T-helper 1 cell treated with Interleukin-12 subunit alpha and Interleukin-12 subunit beta and Interleukin-4 antibody, amounts not matched to agents 30 ng/mL and 1 ng/mL, for 36 hours (primary cell): ENCODE results near the gene DOCK10. TPM values are rescaled to one million over a fixed set of nuclear protein-coding genes. Genes with fewer than 3 reads are reported as not detected.

ENCODE experiments used
- intact Hi-C: fragments of 100-400 bp; cut with micrococcal nuclease; formaldehyde crosslinking; loops from one replicate; pipeline ENCODE4 v1.15.1; 2024
- total RNA-seq: library from RNA; stranded (reverse); gene quantifications from 2 replicates; pipeline ENCODE4 v1.2.3, GENCODE V29; 2022

Gene DOCK10
- total RNA-seq, 1 donor from 2014 or later, result 301 TPM

DNA sequence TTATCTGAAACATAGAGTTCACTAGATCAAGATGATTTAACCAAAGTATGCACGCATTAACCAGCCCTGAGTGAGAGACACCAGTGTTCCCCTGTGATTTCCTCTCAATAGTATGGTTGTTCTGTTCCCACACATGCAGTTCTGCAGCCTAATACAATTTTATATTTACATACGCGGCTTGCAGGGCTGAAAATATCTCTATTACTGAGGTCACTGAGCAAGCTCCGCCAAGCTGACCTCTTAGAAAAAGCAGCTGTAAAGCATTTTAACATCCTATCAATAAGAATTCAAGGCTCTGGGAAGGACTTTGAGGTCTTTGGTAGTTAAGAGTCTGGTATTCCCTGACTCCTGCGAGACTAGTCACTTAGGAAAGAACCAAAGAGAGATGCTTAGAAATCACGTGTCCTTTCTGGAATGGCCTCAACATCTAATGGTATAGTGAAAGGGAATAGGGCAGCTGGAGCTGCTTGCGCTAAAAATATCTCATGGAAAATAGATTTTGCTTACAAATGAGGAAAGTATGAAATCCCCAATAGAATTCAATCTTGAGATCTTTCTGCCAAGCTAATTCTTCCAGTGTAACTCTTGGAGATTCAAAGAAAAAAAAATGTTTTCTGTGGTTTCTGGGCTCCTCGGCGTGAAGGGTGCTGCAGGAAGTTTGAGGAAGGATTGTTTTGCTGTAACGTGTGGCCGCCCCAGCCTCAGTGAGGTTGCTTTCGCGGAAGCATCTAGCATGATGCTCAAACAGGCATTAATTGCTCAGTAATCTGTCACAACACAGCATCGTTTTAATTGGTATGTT is 59.2 kb downstream of the DOCK10 start:
- intact Hi-C loops, result loop anchor here (1.0 to 2.0 kb wide), 2 partner anchors 14 to 36 kb away; no protein-coding TSS in a partner anchor

DNA sequence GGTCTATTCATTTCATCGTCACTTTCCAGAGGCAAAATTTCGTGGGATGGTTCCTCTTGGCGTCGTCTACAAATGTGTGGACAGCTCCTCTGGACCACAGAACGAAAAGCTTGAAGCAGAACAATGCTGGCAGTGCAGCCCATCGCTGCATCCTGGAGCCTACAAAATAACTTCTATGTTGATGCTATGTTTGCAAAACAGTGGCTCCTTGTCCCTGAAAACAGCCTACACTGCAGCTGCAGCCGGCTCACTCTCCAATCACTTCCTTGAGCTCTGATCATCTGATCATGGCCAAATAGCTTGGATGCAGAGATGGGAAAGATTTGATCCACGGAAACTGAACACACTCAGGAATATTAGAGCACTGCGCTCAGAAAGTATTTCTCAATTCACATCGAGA is 60.0 kb downstream of the DOCK10 start:
- intact Hi-C loops, result loop anchor here (2.0 kb wide), 1 partner anchor 13 kb away; no protein-coding TSS in a partner anchor

DNA sequence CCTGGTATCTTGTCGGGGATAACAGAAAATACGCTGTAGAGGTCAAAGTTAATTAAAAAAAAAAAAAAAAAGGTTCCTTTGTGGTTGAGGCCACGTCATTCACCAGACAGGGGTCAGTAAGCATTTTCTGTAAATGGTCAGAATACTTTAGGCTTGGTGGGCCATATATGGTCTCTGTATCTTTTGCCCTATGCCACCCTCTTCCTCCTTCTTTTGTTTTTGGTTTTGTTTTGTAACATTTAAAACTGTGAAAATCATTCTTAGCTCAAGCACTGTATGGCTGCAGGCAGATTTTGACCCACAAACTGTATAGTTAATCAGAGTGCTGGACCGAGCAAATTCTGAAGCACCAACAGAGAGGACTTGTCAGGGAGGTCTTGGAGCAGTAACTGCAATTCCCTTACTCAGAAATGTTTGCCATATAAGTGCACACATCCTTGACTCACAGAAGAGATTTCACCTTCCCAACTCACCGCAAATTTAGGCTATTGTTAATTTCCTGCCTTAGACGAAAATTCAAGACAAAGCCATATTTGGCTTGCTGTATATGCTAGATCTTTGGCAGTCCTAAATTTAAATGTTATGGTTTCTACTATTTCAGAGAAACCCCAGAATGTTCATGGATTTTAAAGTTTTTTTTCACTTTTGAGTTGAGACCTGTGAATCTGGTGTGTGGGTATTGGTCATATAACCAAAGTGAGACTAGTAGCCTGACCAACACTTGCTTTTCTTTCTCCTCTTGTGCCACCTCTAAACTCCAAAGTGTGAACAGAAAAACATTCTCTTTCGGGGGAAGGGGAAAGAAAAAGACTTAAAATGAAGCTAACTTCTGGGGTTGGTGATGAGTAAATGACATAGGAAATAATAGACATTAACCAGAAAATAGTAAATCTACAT is 65.4 kb downstream of the DOCK10 start:
- intact Hi-C loops, result no loop called here

DNA sequence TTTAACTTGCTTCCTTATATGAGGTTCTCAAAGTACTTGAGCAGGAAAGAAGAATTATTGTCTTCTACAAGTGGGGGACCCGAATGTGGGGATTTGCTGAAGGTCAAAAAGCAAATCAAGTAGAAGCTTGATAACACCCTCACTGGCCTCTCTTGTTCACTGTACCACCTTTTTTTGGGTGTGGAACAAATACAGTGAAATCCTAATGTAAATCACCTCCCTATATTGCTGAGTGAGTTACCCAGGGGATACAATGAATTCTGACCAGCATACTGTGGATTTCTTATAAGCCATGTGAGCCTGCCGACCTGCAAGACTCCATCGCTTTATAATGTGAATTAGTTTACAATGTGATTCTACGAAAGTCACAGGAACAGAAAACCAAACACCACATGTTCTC is 66.5 kb downstream of the DOCK10 start:
- intact Hi-C loops, result no loop called here

DNA sequence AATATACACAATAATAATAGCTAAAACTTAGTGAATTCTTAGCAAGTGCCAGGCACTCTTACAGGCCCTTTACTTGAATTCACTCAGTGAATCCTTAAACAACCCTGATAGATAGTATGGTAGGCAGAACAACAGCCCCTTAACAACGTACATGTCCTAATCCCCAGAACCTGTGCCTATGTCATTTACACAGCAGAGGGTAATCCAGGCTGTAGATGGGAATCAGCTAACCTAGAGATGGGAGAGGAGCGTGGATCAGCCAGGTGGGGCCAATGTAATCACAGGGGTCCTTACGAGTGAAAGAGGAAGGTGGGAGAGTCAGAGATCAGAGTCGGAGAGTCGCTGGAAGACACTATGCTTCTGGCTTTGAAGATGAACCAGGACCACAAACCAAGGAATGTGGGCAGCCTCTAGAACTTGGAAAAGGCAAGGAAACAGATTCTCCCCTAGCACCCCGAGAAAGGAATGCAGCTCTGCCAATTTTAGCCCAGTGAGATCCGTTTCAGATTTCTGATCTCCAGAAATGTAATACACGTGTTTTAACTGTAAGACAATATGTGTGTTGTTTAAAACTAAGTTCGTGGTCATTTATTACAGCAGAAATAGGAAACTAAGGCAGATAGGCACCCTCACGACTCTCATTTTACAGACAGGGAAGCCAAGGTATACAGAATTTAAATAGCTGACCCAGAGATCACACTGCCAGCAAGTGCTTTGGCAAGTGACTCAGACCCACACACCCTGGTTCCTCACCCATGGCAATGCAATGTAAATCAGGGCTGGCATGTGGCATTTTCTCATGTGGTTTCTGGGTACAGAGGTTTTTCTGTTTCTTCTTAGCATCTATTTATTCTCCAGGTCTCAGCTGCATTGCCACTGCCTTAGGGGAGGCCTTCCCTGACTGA is 68.9 kb downstream of the DOCK10 start:
- intact Hi-C loops, result no loop called here

DNA sequence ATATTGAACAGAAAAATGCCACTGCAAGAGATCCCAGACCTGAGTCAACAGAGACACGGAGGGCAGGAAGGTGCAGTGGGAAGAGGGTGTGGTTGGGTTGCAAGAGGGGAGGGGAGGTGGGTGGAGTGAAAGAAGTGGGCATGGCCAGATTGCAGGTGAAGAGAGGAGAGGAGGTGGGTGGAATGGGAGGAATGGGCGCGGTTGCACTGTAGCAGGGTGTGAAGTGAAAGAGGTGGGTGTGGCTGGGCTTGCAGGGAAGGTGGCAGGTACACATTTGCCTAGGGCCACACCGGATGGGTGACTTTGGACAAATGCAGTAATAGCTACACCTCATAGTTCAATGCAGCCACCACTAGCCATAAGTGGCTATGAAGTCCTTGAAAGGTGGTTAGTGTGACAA is 71.1 kb downstream of the DOCK10 start:
- intact Hi-C loops, result no loop called here

DNA sequence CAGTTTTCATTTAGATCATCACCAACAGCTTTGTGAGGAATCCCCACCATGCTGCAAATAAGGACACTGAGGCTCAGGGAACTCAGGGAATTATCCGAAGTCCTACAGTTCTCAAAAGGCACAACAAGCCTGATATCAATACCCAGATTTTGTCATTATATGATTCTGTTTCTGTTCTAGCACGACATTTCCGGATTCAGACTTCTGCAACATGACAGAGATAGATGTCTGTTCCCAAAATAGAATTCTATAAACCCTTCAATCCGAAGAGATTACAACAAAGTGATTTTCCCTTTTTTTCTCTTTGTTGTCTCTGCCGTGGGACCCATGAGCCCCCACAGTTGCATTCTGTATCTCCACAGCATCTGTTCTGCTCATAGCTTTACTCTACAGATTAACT is 72.0 kb downstream of the DOCK10 start:
- intact Hi-C loops, result no loop called here

DNA sequence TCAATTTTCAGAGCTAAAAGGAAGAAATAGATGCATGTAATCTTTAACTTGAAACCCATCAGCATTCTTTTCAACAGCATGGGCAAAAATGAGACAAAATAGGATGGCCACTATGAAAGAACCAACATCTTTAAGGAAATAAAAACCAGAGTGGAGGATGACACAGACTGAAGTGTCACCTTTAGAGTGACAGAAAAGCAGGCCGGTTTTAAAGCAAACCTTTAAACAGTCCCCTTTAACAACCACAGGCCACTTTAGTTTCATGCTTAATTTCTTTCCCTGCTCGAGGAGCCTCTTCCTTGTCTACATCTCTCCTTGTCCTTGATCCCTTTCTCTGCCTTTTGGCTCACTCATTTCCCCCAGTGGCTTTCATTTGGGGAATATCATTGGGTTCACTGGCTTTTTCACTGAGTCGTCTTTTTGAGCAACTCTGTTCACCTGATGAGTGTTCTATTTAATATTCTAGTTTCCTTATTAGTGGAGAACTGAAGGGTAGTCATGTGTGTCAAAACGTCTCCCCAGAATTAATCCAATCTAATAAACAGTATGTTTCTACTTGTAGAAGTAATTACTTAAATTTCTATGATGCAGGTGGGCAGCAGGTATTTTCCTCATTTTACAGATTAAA is 72.5 kb downstream of the DOCK10 start:
- intact Hi-C loops, result loop anchor here (2.0 kb wide), 1 partner anchor 13 kb away; no protein-coding TSS in a partner anchor

DNA sequence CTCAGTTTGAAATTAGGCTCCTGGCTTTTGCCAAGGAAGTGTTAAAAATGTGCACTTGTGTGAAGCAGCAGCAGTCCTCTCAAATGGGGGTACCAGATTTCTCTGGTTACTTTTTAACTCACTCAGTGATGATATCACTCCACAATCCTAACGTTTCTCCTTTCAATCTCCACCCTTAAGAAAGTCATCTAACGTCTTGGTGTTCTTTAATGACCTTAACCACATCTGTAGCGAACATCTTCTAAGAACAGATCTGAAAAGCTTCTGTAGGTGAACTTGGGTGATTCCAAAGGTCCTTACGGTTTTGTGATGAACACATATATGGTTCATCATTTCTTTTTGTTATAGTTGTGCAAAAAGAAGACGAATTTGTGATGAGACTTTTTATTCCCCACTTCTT is 73.2 kb downstream of the DOCK10 start:
- intact Hi-C loops, result loop anchor here (2.0 kb wide), 1 partner anchor 14 kb away; no protein-coding TSS in a partner anchor

DNA sequence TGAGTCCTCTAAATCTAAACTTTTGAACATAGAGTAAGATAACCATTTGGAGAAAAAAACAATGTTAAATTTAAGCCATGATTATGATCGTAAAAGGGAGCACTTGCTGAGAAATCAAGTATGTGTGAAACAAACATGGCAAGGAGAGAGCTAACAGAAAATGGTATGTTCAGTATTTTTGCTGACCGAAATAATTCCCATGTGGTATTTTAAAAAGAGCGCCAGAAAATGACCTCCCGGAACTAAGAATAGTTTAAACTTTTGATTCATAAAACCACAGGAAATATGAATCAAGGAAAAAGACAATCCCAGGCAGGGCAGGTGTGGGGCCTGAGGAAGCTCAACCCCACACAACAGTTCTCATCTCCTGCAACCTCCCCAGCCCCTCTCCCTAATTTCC is 74.2 kb downstream of the DOCK10 start:
- intact Hi-C loops, result loop anchor here (2.0 kb wide), 1 partner anchor 15 kb away; no protein-coding TSS in a partner anchor

DNA sequence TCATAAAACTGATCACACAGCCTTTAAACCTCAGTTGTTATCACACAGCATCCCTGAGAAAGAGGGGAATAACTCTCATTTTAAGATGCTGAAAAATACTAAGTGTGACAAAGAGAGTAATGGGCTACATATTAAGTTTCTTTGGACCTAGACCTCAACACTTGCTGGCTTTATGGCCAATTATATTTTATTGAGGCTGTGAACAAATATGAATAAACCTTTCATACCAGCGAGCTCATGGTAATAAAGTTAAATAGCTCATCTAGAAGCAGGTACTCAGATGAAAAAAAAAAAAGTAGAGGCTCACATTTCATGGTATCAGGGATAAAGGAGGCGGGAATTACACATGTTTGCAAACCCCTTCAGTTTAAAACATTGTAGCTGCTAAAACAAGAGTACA is 75.7 kb downstream of the DOCK10 start:
- intact Hi-C loops, result no loop called here

DNA sequence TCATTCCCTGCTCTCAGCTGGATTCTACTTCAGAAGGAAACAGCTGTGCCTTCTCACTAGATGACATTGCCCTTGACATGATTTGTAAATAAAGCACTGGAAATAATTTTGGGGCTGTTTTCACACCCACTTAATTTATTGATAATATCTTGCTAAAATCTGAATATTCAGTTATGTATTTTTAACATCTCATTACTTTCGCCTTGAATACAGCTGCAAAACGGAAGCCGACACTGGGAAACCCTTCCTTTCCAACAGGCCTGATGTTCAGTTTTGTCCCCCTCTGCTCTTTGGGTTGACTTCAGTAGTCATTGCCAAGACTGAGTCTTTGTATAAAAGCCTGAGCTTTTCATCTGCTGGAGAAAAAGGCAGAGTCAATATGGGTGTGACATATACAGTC is 82.7 kb downstream of the DOCK10 start:
- intact Hi-C loops, result no loop called here

DNA sequence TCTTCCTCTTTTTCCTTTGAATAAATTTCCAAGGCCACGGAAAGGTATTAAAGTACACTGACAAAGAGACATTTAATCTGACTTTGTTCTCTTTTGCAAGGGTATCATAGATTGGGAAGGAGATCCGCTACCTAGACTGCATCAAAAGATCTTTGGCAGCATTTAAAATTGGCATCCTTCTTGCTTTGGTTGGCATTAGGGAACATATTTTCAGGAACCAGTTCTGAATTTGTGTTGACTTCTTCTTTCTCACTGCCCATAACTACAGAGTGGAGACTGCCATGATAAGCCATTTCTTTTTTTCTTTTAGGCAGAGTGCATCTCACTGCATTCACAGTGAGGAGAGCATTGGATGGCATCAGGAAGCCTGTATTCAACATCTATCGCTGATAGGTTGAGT is 83.4 kb downstream of the DOCK10 start:
- intact Hi-C loops, result no loop called here

DNA sequence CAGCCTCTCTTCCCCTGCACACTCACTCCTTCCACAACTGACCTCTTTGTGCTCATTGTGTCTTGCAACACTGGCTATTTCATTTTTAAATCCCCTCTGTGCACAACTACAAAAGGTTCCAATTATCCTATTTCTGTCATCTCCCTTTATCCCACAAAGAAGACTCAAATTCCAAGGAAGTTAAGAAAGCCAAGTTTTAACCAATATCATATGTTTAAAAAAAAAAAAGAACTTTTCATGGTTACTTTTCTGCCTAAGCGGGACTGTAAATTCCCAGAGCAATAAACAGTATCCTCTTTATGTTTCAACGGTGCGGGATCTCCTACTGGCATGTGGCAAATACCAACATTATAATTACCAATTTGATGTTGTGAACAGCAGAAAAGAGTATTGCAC is 83.8 kb downstream of the DOCK10 start:
- intact Hi-C loops, result no loop called here

DNA sequence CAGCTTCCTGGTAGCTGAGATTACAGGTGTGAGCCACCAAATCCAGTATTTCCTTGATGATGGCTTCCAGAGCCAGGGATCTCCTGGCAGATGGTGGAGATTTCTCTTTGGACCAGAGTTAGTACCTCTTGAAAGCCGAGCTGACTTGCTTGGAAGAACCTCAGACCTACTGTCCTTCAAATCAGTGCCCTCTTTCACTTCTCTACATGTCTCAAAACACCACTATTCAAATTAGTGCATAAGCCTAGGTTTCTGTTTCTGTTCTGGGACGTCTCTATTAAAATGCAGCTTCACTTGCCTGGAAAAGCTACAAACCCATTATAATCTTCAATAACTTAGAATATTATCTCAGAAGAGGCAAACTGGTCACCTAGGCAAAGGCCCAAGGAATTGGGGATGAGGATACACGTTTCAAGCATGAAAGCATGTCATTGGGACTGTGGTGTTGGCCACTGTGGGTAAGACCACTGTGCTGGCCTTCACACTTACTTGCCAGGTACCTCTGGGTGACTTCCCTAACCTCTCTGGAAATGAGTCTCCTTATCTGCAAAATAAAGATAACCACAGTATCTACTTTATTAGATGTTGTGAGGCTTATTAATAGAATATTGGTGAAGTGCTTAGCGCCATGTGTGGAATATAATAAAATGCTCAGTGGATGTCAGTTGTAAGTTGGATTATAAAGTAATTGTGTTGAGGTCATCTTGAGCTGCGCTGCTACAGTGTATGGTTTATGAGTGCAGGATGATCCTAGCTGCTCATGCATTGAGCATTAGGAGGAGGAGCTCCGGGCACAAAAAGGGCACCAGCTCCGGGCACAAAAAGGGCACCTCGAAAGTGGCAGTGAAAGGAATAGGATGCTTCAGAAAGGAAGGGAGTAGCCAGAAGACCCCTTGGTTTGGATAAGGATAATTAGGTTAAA is 84.5 kb downstream of the DOCK10 start:
- intact Hi-C loops, result loop anchor here (1.0 to 2.0 kb wide), 2 partner anchors 14 to 19 kb away; no protein-coding TSS in a partner anchor

DNA sequence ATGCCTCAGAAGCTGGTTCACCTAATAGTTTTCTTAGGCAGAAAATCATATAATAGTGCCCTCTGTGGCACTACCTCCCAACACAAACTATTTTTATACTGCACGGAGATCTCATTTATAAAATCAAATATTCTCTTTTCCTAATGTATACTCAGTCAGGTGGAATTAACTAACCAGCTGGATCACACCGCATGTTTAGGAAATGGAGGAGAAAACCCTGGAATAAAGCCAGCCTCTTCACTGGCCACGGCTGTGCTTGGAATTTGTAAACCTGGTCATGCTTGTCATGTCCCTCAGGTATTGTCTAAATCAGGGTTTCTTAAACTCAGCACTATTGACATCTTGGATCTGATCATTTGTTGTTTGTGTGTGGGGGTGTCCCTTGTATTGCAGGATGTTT is 85.6 kb downstream of the DOCK10 start:
- intact Hi-C loops, result loop anchor here (1.0 to 2.0 kb wide), 2 partner anchors 16 to 18 kb away; no protein-coding TSS in a partner anchor

DNA sequence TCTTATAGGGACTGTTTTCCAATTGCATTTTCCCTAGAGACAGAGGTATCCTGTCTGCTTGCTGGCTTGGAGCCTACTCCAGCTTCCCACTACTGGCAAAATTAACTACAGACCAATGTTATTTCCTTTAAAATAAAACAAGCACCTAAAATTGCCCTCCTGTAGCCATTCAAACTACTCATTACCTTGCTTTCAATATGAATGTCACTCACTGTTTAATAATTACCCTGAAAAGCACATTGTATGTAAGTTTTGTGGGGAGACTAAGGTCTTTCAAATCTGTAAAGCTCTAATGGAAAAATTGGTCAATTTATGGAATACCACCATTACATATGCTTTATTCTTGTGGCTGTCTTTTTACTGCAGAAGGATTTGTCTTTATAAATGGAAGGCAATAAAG is 87.3 kb downstream of the DOCK10 start:
- intact Hi-C loops, result no loop called here

DNA sequence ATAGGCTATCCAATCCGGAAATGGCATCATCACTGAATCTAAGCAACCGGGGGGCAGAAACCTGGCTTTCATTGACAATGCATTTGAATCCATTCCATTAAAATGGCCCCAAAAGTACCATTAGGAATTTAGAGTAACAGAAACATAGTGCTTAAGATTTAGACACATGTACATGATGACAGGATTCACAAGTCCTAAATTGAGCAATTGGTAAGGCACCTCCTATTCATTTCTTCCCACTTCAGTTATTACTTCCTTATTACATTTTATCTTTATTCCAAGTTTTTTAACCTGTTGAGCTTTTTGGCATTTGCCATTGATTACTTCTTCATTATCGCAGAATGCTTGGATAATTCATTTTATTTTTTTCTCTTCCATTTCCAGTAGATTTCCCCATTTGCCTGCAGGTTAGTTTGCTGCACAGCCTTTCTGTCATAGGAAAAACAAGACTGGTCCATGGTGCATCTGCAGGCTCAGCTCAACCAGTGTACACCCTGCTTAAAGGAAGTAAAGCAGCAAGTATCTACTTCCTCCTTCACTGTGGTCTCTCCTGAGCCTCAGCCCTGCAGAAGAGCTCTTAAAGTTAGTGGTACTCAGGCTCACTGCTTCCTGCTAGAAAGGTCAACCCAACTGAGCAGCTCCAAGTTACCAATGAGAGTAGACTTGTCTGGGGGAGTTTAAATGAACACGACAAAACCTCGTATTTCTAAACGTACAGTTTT is 89.2 kb downstream of the DOCK10 start:
- intact Hi-C loops, result loop anchor here (1.0 kb wide), 2 partner anchors 8 to 25 kb away; no protein-coding TSS in a partner anchor
